ENCODE measurements around the gene POLR2E. TPM values are rescaled to one million over a fixed set of nuclear protein-coding genes. Genes with fewer than 3 reads are reported as not detected.

Gene POLR2E
- total and polyA plus RNA-seq, 2 experiments from 2014 or later: 257 to 286 TPM

DNA sequence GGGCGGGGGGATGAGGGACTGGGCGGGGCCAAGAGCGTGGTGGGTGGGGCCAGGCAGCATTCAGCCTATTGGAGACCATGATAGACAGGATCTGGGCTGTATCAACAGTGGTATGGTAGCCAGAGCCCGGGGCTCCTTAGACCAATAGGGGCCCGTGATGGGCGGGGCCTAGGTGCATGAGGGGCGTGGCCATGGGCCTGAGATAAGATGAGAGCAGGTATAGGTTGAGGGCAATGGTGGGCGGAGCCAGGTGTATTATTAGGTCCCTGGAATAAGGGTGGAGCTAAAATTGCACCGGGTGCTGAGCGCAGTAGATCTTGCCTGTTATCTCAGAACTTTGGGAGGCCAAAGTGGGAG is 50.0 kb downstream of the POLR2E start (continued):
- TF ChIP-seq, protein P1, sequence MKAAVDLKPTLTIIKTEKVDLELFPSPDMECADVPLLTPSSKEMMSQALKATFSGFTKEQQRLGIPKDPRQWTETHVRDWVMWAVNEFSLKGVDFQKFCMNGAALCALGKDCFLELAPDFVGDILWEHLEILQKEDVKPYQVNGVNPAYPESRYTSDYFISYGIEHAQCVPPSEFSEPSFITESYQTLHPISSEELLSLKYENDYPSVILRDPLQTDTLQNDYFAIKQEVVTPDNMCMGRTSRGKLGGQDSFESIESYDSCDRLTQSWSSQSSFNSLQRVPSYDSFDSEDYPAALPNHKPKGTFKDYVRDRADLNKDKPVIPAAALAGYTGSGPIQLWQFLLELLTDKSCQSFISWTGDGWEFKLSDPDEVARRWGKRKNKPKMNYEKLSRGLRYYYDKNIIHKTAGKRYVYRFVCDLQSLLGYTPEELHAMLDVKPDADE (IDR thresholded peaks at IDR 0.05): no peak
- no peak for TF ChIP-seq JUNB (IDR thresholded peaks at IDR 0.05; ENCODE audit: unreplicated experiment)
- TF ChIP-seq, protein P2, sequence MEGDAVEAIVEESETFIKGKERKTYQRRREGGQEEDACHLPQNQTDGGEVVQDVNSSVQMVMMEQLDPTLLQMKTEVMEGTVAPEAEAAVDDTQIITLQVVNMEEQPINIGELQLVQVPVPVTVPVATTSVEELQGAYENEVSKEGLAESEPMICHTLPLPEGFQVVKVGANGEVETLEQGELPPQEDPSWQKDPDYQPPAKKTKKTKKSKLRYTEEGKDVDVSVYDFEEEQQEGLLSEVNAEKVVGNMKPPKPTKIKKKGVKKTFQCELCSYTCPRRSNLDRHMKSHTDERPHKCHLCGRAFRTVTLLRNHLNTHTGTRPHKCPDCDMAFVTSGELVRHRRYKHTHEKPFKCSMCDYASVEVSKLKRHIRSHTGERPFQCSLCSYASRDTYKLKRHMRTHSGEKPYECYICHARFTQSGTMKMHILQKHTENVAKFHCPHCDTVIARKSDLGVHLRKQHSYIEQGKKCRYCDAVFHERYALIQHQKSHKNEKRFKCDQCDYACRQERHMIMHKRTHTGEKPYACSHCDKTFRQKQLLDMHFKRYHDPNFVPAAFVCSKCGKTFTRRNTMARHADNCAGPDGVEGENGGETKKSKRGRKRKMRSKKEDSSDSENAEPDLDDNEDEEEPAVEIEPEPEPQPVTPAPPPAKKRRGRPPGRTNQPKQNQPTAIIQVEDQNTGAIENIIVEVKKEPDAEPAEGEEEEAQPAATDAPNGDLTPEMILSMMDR (conservative IDR thresholded peaks at IDR 0.05; ENCODE audit: low read depth in 2 of 2): no peak

DNA sequence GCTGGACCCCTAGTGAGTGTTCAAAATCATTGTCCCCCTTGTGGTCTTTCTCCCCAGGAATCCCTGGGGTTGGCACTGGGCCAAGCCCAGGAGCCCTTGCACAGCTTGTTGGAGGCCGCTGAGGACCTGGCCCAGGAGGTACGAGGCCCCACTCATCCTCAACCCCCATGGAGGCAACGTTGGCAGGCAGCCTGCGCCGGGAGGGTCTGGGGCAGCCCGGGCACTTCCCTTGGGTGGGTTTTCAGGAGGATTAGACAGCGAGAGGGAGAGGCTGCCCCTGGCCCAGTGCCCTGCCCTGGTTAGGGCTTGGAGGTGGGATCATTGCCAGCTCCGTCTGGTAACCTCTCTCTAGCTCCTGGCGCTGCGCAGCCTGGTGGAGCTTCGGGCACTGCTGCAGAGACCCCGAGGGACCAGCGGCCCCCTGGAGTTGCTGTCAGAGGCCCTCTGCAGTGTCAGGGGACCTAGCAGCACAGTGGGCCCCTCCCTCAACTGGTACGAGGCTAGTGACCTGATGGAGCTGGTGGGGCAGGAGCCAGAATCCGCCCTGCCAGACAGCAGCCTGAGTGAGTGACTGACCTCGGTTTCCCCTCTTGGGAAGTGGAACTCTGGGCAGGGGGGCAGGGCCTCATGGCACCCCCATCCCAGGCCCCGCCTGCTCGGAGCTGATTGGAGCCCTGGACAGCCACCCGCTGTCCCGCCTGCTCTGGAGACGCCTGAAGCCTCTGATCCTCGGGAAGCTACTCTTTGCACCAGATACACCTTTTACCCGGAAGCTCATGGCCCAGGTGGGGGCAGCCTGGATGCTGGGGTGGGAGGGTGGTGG is 52.3 kb downstream of the POLR2E start:
- TF ChIP-seq EZH2phosphoT487 (IDR thresholded peaks at IDR 0.05; ENCODE audit: unreplicated experiment): no peak
- no peak for TF ChIP-seq EZH2 (IDR thresholded peaks at IDR 0.05; ENCODE audit: low read depth, unreplicated experiment)
- TF ChIP-seq STAT1 (IDR thresholded peaks at IDR 0.05; ENCODE audit: unreplicated experiment): no peak
- no peak for TF ChIP-seq CREB1 (CRISPR knock-in tag; IDR thresholded peaks at IDR 0.05; ENCODE audit: low read depth)
- no peak for TF ChIP-seq POLR2AphosphoS5 (IDR thresholded peaks at IDR 0.05; ENCODE audit: low read depth)
- TF ChIP-seq, protein P3, sequence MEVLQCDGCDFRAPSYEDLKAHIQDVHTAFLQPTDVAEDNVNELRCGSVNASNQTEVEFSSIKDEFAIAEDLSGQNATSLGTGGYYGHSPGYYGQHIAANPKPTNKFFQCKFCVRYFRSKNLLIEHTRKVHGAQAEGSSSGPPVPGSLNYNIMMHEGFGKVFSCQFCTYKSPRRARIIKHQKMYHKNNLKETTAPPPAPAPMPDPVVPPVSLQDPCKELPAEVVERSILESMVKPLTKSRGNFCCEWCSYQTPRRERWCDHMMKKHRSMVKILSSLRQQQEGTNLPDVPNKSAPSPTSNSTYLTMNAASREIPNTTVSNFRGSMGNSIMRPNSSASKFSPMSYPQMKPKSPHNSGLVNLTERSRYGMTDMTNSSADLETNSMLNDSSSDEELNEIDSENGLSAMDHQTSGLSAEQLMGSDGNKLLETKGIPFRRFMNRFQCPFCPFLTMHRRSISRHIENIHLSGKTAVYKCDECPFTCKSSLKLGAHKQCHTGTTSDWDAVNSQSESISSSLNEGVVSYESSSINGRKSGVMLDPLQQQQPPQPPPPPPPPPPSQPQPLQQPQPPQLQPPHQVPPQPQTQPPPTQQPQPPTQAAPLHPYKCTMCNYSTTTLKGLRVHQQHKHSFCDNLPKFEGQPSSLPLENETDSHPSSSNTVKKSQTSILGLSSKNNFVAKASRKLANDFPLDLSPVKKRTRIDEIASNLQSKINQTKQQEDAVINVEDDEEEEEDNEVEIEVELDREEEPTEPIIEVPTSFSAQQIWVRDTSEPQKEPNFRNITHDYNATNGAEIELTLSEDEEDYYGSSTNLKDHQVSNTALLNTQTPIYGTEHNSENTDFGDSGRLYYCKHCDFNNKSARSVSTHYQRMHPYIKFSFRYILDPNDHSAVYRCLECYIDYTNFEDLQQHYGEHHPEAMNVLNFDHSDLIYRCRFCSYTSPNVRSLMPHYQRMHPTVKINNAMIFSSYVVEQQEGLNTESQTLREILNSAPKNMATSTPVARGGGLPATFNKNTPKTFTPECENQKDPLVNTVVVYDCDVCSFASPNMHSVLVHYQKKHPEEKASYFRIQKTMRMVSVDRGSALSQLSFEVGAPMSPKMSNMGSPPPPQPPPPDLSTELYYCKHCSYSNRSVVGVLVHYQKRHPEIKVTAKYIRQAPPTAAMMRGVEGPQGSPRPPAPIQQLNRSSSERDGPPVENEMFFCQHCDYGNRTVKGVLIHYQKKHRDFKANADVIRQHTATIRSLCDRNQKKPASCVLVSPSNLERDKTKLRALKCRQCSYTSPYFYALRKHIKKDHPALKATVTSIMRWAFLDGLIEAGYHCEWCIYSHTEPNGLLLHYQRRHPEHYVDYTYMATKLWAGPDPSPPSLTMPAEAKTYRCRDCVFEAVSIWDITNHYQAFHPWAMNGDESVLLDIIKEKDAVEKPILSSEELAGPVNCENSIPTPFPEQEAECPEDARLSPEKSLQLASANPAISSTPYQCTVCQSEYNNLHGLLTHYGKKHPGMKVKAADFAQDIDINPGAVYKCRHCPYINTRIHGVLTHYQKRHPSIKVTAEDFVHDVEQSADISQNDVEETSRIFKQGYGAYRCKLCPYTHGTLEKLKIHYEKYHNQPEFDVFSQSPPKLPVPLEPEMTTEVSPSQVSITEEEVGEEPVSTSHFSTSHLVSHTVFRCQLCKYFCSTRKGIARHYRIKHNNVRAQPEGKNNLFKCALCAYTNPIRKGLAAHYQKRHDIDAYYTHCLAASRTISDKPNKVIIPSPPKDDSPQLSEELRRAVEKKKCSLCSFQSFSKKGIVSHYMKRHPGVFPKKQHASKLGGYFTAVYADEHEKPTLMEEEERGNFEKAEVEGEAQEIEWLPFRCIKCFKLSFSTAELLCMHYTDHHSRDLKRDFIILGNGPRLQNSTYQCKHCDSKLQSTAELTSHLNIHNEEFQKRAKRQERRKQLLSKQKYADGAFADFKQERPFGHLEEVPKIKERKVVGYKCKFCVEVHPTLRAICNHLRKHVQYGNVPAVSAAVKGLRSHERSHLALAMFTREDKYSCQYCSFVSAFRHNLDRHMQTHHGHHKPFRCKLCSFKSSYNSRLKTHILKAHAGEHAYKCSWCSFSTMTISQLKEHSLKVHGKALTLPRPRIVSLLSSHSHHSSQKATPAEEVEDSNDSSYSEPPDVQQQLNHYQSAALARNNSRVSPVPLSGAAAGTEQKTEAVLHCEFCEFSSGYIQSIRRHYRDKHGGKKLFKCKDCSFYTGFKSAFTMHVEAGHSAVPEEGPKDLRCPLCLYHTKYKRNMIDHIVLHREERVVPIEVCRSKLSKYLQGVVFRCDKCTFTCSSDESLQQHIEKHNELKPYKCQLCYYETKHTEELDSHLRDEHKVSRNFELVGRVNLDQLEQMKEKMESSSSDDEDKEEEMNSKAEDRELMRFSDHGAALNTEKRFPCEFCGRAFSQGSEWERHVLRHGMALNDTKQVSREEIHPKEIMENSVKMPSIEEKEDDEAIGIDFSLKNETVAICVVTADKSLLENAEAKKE (CRISPR knock-in tag; IDR thresholded peaks at IDR 0.05): no peak
- no peak for TF ChIP-seq NANOG (IDR thresholded peaks at IDR 0.05; ENCODE audit: borderline replicate concordance)
- no peak for TF ChIP-seq ZNF114 (CRISPR knock-in tag; IDR thresholded peaks at IDR 0.05)
- Histone ChIP-seq H2AFZ (no peak overlapping the region), H3F3A (replicated peaks; ENCODE audit: low read depth) (peaks cover 26% of the 10 kb centered on the region), H4K20me1 (replicated peaks; ENCODE audit: insufficient read depth) (no peaks in the 10 kb centered on the region), H3K79me2 (replicated peaks; ENCODE audit: insufficient read depth) (no peaks in the 10 kb centered on the region), H3K27ac (ENCODE audit: low read depth) (no peak overlapping the region), H3K4me1 (ENCODE audit: insufficient read depth) (peaks cover 10% of the 10 kb centered on the region), H3K9me2 (ENCODE audit: insufficient read depth) (no peaks in the 10 kb centered on the region), H3K27me3 (ENCODE audit: insufficient read depth) (no peaks in the 10 kb centered on the region), H3K36me3 (ENCODE audit: insufficient read depth) (0 out of 2 replicates have a peak, but pooled peaks cover 2% of the 10 kb centered on the region), H3K4me3 (no peak overlapping the region), H3K4me2 (no peak overlapping the region)
- no peak for DNase-seq (ENCODE audit: low spot score)
- H3K27ac Mint-ChIP-seq: no peak overlapping the region
- H3K4me3 Mint-ChIP-seq: no peak overlapping the region
- ATAC-seq: no peak
- peaks cover 35% of the 10 kb centered on the region for H3K27me3 Mint-ChIP-seq (ENCODE audit: insufficient read depth, low read depth, poor library complexity)
- H3K4me1 Mint-ChIP-seq: peaks cover 13% of the 10 kb centered on the region
- peaks cover 2% of the 10 kb centered on the region; the same call in 1 of the 3 replicates for H3K9me3 Mint-ChIP-seq
- peaks cover 22% of the 10 kb centered on the region for H3K36me3 Mint-ChIP-seq (ENCODE audit: low read depth)
